Spinal cord (tissue), 10 donors: ENCODE data around the gene MMP28. TPM values are rescaled to one million over a fixed set of nuclear protein-coding genes. Genes with fewer than 3 reads are reported as not detected.

ENCODE experiments used
- DNase-seq, 6 donors: peaks; one replicate each; pipeline versions ENCODE4 v3.0.0 to v3.0.0-alpha.2; 2013 to 2015; ENCODE audit warnings: low spot score in 6 of 6, low read depth in 4 of 6
- H3K27ac ChIP-seq: one replicate; pipeline ENCODE4 v1.5.1; 2013; ENCODE audit warnings: low read depth, low read length, control low read depth
- H3K27me3 ChIP-seq: one replicate; pipeline ENCODE4 v1.6.1; 2013; ENCODE audit warnings: low read length; ENCODE audit not compliant: control insufficient read depth, insufficient read depth
- H3K36me3 ChIP-seq: one replicate; pipeline ENCODE4 v1.6.1; 2013; ENCODE audit warnings: low read length; ENCODE audit not compliant: control insufficient read depth, insufficient read depth
- H3K4me1 ChIP-seq: one replicate; pipeline ENCODE4 v1.6.1; 2013; ENCODE audit warnings: low read length; ENCODE audit not compliant: control insufficient read depth, insufficient read depth
- H3K4me3 ChIP-seq: one replicate; pipeline ENCODE4 v1.5.1; 2013; ENCODE audit warnings: low read depth, low read length, control low read depth
- H3K9me3 ChIP-seq: one replicate; pipeline ENCODE4 v1.6.1; 2013; ENCODE audit warnings: low read length; ENCODE audit not compliant: control insufficient read depth, insufficient read depth
- WGBS: methylation state at CpG from one replicate; pipeline ENCODE4 v1.1.5; 2013; ENCODE audit warnings: missing lambda C conversion rate; ENCODE audit not compliant: insufficient coverage; 5-methylcytosine and 5-hydroxymethylcytosine counted together
- polyA plus RNA-seq, 2 donors: library from polyadenylated mRNA; unstranded; fragments of 120-200 nt; gene quantifications; one replicate each; pipeline ENCODE4 v1.2.1, GENCODE V29; 2013; ENCODE audit not compliant: insufficient read length in 2 of 2
- total RNA-seq, 2 donors: library from RNA; depleted of rRNA in 1 of 2; stranded (reverse); fragments of 120-200 nt in 1 of 2; fragments of >200 nt in 1 of 2; gene quantifications; one replicate each; pipeline versions ENCODE4 v1.2.3 to v1.2.4, GENCODE V29; 2013 to 2014
- donor health status: healthy.

MMP28 gene
- total and polyA plus RNA-seq, 4 donors: 12.8 to 39.8 (median 26.7) TPM

DNA sequence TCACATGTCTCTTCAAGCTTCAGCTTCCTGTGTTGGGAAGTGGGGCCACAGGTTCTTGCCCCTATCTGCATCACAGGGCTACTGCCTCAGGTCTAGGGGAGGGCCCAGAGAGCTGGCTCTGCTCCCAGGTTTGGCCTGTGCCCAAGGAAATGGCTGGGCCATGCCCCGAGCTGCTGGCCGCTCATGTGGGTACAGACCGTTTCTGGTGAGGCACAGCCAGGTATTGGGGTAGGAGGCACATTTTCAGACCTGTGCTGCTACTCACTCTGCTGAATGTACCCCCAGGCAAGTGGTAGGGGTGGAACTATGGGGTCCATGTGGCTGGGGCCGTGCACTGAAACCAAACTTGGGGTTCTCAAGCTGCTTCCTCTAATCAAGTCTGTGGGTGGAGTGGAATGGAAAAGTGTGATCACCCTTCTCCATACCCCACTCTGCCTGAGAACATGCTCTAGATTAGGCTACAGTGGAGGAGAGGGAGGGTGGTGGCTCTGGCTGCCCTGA lies 47.0 kb downstream of the MMP28 start:
- WGBS: 59% methylated on average over 4 of the region's 4 CpGs
- H3K4me3 ChIP-seq: no peak overlapping the region
- no peak for DNase-seq
- peaks cover 47% of the 10 kb centered on the region for H3K4me1 ChIP-seq
- H3K36me3 ChIP-seq: peaks cover 6% of the 10 kb centered on the region
- peaks cover 19% of the 10 kb centered on the region for H3K27me3 ChIP-seq
- no peak overlapping the region for H3K27ac ChIP-seq
- no peaks in the 10 kb centered on the region for H3K9me3 ChIP-seq

DNA sequence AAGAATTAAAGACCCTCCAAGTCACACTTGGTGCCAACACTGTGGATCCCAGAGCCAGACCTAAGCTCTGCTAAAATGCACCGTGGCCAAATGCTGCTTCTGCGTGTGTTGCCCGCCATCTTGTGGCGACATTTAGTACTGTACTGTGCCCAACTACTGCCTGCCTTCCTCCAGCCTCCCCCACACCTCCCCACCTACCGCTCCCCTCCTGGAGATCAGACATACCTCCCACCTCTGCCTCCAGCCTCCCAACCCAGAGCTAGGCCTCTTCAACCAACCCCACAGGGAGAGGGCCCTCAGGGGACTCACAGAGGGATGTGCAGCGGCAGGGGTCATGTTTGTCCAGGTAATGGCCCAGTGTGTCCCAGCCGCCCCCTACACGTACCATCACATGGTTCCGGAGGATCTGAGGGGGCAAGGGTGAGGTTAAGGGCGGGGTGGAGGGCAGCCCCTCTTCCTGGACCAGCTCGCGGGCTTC lies 47.9 kb downstream of the MMP28 start:
- peaks cover 45% of the 10 kb centered on the region for H3K4me1 ChIP-seq
- peak; percentile 52 to 95 (median 75) for DNase-seq
- no peak overlapping the region for H3K4me3 ChIP-seq
- H3K27ac ChIP-seq: no peak overlapping the region
- 16% methylated on average over 7 of the region's 12 CpGs for WGBS
- peaks cover 6% of the 10 kb centered on the region for H3K36me3 ChIP-seq
- H3K27me3 ChIP-seq: peaks cover 19% of the 10 kb centered on the region
- H3K9me3 ChIP-seq: no peaks in the 10 kb centered on the region

DNA sequence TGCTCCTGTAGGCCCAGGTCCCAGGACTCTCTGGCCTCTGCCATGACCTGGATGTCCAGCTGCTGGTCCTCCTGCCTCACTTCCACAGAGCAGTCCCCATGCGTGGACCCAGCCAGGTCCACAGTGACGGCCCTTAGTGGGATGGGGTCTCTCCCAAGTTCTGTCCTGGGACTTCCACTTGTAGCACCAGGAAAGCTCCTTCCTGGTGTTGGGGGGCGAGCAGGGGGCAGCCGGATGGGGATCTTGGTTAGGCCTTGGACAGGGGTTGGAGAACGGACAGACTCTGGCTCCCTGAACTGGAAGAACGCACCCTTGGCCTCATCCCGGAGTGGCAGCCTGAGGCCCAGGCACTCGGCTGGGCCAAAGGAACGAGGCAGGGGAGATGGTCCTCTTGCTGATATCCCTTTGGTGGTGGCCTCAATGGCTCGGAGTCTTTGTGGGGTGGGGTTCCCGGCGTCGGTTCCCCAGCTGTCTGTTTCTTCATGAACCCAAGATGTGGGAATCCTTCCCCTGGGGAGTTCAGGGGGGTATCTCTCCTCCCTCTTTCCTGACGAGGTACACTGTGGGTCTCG lies 49.6 kb downstream of the MMP28 start:
- WGBS: 92% methylated on average over 14 of the region's 15 CpGs
- H3K27ac ChIP-seq: no peak overlapping the region
- no peak for DNase-seq
- H3K4me3 ChIP-seq: no peak overlapping the region
- peaks cover 11% of the 10 kb centered on the region for H3K36me3 ChIP-seq
- no peaks in the 10 kb centered on the region for H3K9me3 ChIP-seq
- peaks cover 21% of the 10 kb centered on the region for H3K27me3 ChIP-seq
- H3K4me1 ChIP-seq: peaks cover 57% of the 10 kb centered on the region

DNA sequence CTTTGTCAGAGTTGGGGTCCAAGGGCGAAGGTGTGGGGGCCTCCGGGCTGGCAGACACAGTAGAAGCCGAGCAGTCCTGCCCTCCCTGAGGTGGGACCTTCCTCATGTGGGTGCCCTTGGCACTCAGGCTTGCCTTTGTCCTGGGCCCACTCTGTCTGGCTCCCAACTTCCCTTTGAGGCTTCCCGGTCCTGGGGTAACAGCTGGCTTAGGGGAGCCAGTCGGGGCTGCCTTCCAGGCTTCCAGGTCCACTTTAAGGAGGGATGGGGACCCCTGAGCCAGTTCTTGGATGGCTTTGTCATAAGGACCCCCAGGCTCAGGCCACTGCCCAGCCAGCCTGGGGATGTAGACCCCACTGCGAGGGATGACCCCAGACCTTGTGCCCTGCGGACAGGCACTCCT lies 50.2 kb downstream of the MMP28 start:
- 88% methylated on average over 7 of the region's 7 CpGs for WGBS
- Histone ChIP-seq H3K36me3 (peaks cover 13% of the 10 kb centered on the region), H3K27me3 (peaks cover 15% of the 10 kb centered on the region), H3K27ac (no peak overlapping the region), H3K4me3 (no peak overlapping the region), H3K4me1 (peaks cover 55% of the 10 kb centered on the region), H3K9me3 (no peaks in the 10 kb centered on the region)
- DNase-seq: no peak

DNA sequence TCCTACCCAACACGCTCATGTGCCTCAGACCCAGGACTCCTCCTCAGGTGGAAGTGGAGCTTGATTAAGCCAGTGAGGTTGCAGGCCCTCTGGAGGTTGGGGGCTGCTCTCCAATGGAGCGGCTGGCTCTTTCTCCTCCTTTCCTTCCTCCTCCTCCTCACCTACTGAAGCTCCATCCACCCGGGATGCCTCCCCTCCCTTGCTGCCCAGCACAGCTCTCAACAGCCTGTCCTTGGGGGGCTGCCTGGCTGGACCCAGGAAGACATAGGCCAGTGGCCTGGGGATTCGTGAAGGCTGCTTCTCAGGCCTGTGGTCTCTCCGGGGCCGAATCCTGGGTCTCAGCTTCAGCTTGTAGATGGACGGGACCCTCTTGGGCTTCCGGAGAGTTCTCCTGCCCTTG lies 50.6 kb downstream of the MMP28 start:
- no peak overlapping the region for H3K4me3 ChIP-seq
- H3K36me3 ChIP-seq: peaks cover 13% of the 10 kb centered on the region
- DNase-seq: no peak
- peaks cover 13% of the 10 kb centered on the region for H3K27me3 ChIP-seq
- no peaks in the 10 kb centered on the region for H3K9me3 ChIP-seq
- H3K27ac ChIP-seq: no peak overlapping the region
- 92% methylated on average over 6 of the region's 8 CpGs for WGBS
- peaks cover 51% of the 10 kb centered on the region for H3K4me1 ChIP-seq

DNA sequence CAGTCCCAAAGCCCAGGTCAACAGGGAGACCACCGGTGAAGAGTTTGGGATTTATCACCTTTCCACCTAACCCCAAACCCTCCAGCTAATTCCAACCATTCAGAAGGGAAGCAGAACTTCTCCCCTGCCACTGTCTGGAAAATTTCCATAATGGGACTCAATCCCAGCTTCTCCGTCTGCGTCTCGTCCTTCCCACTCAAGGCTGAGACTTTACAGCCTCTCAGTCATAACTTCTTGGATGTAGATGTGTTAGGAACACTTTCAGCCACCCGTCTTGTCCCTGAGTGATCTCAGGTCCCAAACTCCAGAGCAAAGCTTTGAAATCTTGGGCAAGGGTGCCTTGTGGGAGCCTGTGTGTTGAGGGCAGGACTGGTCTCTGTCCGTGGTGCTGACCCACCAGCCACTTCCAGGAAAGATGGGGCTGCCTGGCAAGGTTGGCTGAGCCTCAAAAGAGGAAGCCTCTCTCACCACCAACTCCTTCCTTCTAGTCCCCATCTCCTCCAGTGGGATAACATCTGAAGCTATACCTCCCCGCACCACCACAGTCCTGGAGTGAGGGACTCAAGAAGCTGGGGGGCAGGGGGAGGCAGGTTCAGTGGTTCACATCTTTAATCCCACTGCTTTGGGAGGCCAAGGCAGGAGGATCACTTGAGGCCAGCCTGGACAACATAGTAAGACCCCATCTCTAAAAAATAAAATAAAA lies 51.7 kb downstream of the MMP28 start:
- Histone ChIP-seq H3K27ac (no peak overlapping the region), H3K4me3 (no peak overlapping the region), H3K36me3 (peaks cover 13% of the 10 kb centered on the region), H3K4me1 (peaks cover 41% of the 10 kb centered on the region), H3K9me3 (no peaks in the 10 kb centered on the region), H3K27me3 (peaks cover 4% of the 10 kb centered on the region)
- no peak for DNase-seq
- 22% methylated on average over 3 of the region's 7 CpGs for WGBS

DNA sequence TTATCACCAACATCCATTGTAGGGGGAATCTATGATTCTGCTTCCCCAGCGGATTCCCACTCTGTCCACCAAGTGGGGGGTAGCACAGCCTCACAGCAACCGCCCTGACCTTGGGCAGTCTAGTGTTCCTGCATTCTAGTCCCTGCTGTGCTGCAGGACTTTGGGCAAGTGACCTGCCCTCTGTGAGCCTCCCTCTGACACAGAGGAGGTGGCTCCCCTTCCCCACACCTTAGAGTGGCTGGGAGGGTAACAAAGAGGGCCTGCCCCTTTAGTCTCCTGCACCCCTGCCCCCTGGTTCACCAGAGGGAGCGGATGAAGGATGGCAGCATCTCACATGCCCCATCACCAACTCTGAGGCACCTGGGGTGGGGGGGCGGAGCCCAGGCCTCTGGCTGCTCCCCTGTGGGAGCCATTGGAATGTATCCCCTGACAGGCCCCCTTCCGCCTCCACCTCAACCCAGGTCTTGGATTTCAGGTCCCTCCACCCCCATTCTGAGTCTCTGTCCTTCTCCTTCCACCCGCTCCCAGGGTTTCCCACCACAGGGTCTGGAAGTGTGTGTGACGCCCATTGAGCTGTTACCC lies 52.5 kb downstream of the MMP28 start:
- no peaks in the 10 kb centered on the region for H3K9me3 ChIP-seq
- no peak overlapping the region for H3K27ac ChIP-seq
- H3K27me3 ChIP-seq: peaks cover 3% of the 10 kb centered on the region
- 77% methylated on average over 5 of the region's 7 CpGs for WGBS
- H3K36me3 ChIP-seq: peaks cover 13% of the 10 kb centered on the region
- no peak overlapping the region for H3K4me3 ChIP-seq
- H3K4me1 ChIP-seq: peaks cover 35% of the 10 kb centered on the region
- no peak for DNase-seq

DNA sequence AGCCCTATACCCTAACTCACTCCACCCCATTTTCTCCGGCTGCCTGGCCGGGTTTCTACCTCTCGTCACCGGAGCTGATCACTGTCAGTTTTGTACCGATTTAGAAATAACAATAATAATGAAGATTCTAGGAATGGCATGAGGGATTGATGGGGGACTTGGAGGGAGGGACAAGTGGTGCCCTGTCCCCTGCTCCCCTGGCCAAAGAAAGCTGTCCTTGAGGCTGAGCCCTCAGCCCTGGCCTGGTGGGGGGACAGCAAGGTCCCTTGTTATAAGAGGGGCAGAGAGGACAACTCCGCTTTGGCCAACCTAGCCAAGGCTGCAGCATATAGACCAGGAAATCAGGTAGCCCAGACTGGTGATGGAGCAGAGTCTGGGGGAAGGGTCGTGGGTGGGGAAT lies 52.9 kb downstream of the MMP28 start:
- H3K27me3 ChIP-seq: peaks cover 3% of the 10 kb centered on the region
- H3K9me3 ChIP-seq: no peaks in the 10 kb centered on the region
- no peak overlapping the region for H3K27ac ChIP-seq
- peaks cover 30% of the 10 kb centered on the region for H3K4me1 ChIP-seq
- no peak for DNase-seq
- peaks cover 13% of the 10 kb centered on the region for H3K36me3 ChIP-seq
- no peak overlapping the region for H3K4me3 ChIP-seq
- 88% methylated on average over 1 of the region's 7 CpGs for WGBS

DNA sequence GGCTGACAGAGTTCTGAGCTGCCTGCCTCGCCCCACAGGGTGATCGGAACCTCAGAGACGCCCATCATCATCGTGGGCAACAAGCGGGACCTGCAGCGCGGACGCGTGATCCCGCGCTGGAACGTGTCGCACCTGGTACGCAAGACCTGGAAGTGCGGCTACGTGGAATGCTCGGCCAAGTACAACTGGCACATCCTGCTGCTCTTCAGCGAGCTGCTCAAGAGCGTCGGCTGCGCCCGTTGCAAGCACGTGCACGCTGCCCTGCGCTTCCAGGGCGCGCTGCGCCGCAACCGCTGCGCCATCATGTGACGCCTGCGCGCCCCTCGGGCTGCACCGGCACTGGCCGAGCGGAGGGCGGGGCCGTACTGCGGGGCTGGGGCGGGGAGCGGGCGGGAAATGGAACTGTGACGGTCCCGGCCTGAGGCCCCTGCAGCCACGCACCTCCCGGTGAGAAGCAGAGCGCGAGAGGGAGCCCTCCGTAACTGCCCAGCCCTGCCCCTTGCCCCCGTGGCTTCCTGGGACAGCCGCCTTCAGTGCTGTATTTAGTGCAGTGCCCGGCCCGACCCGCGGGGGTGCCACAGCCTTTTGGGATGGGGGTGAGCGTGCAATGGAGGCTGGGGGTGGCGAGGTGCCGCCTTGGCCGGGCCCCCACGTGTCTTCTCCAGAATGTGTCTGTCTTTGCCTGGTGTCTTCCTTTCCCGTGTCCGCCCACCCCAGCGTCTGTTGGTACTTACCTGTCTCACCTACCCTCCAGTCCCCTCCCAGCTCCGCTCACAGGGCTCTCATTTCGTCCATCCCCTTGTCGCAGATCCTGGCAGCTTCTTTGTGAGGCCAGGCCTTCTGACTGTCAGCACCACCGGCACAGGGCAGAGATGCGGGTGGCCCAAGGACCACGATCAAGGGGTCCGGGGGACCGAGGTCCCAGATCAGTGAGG lies 54.2 kb downstream of the MMP28 start:
- Histone ChIP-seq H3K4me1 (peaks cover 25% of the 10 kb centered on the region), H3K9me3 (no peaks in the 10 kb centered on the region), H3K27me3 (peaks cover 3% of the 10 kb centered on the region), H3K27ac (no peak overlapping the region), H3K36me3 (peaks cover 14% of the 10 kb centered on the region), H3K4me3 (no peak overlapping the region)
- DNase-seq: peak in 2 of 6 donors; percentile 51 to 83
- 25% methylated on average over 64 of the region's 73 CpGs for WGBS
